ENCODE measurements around the gene SPIB.

DNA sequence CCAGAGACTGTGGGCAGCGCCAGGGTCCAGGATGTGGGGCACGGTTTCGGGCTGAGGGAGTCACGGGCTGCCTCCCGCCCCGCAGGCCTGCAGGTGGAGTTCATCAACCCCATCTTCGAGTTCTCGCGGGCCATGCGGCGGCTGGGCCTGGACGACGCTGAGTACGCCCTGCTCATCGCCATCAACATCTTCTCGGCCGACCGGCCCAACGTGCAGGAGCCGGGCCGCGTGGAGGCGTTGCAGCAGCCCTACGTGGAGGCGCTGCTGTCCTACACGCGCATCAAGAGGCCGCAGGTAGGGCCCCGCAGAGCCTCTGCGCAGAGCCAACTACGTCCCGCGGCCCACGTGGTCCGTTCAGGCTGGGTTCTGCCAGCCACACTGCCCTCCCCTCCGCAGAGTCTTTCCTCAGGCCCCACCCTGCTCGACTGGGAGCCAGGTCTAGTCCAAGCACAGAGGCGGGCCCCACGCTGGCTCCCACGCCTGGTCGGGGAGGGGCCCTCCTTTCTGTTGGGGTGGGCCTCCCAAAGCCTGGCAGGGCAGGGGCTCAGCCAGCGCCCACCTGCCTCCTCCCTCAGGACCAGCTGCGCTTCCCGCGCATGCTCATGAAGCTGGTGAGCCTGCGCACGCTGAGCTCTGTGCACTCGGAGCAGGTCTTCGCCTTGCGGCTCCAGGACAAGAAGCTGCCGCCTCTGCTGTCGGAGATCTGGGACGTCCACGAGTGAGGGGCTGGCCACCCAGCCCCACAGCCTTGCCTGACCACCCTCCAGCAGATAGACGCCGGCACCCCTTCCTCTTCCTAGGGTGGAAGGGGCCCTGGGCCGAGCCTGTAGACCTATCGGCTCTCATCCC lies 36.6 kb upstream of the SPIB start:
- TF ChIP-seq POU2F2 (IDR thresholded peaks at IDR 0.05; ENCODE audit: low read depth, low read length), result no peak
- no peak for TF ChIP-seq POLR2AphosphoS5 (IDR thresholded peaks at IDR 0.05; ENCODE audit: low read depth, low read length)
- no peak for TF ChIP-seq POLR2A (IDR thresholded peaks at IDR 0.05; ENCODE audit: low read depth, low read length)
- no peak for TF ChIP-seq TAF1 (IDR thresholded peaks at IDR 0.05; ENCODE audit: low read depth, low read length)

Measured in GM12891 (cell line).